Smooth muscle cell of the umbilical artery (primary cell): ENCODE results near the gene PNPLA5. TPM values are rescaled to one million over a fixed set of nuclear protein-coding genes. Genes with fewer than 3 reads are reported as not detected.

ENCODE experiments used
- total RNA-seq: library from RNA; depleted of rRNA; stranded (reverse); fragments of >200 nt; gene quantifications from 2 replicates; pipeline ENCODE4 v1.2.3, GENCODE V29; 2014

PNPLA5 gene
- not detected in 2 replicates for total RNA-seq

DNA sequence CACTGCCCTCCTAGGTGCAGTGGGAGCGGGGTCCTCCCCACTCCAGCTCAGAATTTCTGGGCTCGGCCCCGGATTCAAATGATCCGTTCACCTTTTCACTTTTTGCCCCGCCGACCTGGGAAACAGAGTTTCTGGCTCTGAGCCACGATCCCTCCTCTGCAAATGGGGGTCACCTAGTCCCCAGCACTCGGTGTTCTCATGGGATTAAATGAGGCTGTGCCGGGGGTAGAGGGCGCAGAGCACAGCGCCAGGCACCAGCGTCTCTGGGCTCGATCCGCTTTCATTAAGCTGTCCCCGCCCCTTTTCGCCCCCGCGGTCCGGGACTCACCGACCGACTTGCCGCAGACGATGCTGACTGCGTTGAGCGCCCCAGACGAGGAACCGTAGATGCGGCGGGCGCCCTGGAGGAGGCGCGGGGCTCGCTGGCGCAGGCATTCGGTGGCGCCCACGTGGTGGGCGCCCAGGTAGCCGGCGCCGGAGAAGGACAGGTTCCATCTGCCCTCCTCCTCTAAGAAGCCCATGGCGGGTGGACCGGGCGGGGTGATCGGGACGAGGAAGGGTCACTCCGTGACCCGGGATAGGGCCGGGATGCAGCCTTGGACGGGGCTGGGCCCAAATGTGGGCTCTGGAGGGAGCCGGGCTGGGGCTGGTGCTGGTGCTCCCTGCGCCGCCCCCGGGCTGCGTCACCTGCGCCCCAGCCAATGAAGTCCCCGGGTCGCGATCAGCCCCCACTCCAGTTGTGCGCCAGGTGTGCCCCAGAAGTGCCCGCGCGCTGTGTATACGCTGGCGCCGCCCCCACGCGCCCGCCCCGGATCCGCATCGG, at the start of gene PNPLA5:
Gene PNPLA5 (minus strand): TSS at position 654 of the 823 bp plus-strand sequence. CDS start 133 bp downstream, at position 521.

DNA sequence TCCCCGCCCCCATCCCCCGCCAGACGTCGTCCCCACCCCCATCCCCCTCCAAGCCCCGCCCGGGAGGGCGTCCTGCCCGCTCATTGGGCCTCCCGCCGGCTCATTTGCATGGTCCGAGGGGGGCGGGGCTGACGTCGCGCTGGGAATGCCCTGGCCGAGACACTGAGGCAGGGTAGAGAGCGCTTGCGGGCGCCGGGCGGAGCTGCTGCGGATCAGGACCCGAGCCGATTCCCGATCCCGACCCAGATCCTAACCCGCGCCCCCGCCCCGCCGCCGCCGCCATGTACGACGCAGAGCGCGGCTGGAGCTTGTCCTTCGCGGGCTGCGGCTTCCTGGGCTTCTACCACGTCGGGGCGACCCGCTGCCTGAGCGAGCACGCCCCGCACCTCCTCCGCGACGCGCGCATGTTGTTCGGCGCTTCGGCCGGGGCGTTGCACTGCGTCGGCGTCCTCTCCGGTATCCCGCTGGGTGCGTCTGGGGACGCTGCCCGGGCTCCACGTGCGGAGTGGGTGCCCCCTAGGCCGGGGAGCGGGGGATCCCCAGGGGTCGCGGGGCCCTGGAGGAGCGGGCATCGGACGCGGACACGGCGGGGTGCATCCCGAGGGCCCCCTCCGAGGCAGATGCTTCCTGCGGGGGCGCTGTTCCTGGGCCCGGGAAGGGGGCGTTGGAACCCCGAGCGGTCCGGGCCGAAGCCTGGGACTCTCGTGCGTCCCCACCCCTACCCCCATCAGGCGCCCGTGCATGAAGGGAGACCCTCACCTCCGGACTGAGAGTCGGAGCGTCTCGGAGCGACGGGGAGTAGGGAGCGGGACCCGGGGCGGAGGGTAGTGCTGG, 32.0 kb upstream of the PNPLA5 start, which contains the start of gene PNPLA3:
Gene PNPLA3 (plus strand): TSS at position 175 of the 834 bp plus-strand sequence. CDS start 107 bp downstream, at position 282.

GRCh38 chr22:43862074-43862881, 29.5 kb downstream of the PNPLA5 start, which contains the start of gene SULT4A1:
TSS of gene SULT4A1 (minus strand) at chr22:43862513. CDS start at chr22:43862382, 131 bp downstream.

Other genes starting within 250 kb of the PNPLA5 start
- 1.5 and 3.3 TPM in 2 replicates for gene EFCAB6, start 79.7 kb downstream of the PNPLA5 start, total RNA-seq
- gene SULT4A1, start 29.5 kb downstream of the PNPLA5 start, total RNA-seq = 0.30 and 1.1 TPM in 2 replicates
- gene PNPLA3, start 31.8 kb upstream of the PNPLA5 start, total RNA-seq = 5.3 and 7.5 TPM in 2 replicates
- gene SAMM50, start 63.4 kb upstream of the PNPLA5 start, total RNA-seq = 44.2 and 50.0 TPM in 2 replicates
- 23.2 and 54.1 TPM in 2 replicates for gene PARVB, start 132.3 kb upstream of the PNPLA5 start, total RNA-seq